Lung (tissue), 12 donors: ENCODE results near the gene PTPRT. TPM values are rescaled to one million over a fixed set of nuclear protein-coding genes. Genes with fewer than 3 reads are reported as not detected.

Experiments
- ATAC-seq: fragments of 200-7000 bp; cut with Tn5 transposase; one replicate; pipeline ENCODE4 v1.9.1; 2020; ENCODE audit warnings: moderate number of reproducible peaks; ENCODE audit not compliant: insufficient read depth, low FRiP score
- DNase-seq, 3 donors: peaks; one replicate each; pipeline ENCODE4 v3.0.0-alpha.2; 2013 to 2017
- H3K27ac ChIP-seq, 2 donors: one replicate each; pipeline ENCODE4 v1.5.1; 2013; ENCODE audit warnings: mild to moderate bottlenecking in 2 of 2, moderate library complexity in 2 of 2, control low read depth in 1 of 2, inconsistent platforms in 1 of 2, low read depth in 1 of 2, low read length in 1 of 2
- H3K27me3 ChIP-seq, 3 donors: one replicate each; pipeline ENCODE4 v1.5.1; 2013; ENCODE audit warnings: low read length in 2 of 3; ENCODE audit not compliant: control insufficient read depth in 3 of 3, insufficient read depth in 3 of 3
- H3K36me3 ChIP-seq, 4 donors: one replicate each; pipeline ENCODE4 v1.5.1; 2013; ENCODE audit warnings: low read length in 4 of 4, mild to moderate bottlenecking in 1 of 4, moderate library complexity in 1 of 4; ENCODE audit not compliant: control insufficient read depth in 4 of 4, insufficient read depth in 4 of 4
- H3K4me1 ChIP-seq, 5 donors: one replicate each; pipeline ENCODE4 v1.5.1; 2013; ENCODE audit warnings: low read length in 5 of 5, mild to moderate bottlenecking in 2 of 5, moderate library complexity in 1 of 5; ENCODE audit not compliant: control insufficient read depth in 5 of 5, insufficient read depth in 5 of 5
- H3K4me3 ChIP-seq: one replicate; pipeline ENCODE4 v1.5.1; 2013; ENCODE audit warnings: mild to moderate bottlenecking, control low read depth, moderate library complexity
- H3K9ac ChIP-seq, 2 donors: one replicate each; pipeline ENCODE4 v1.5.1; 2013; ENCODE audit warnings: low read length in 2 of 2, control low read depth in 1 of 2; ENCODE audit not compliant: insufficient read depth in 1 of 2
- H3K9me3 ChIP-seq, 4 donors: one replicate each; pipeline ENCODE4 v1.5.1; 2013; ENCODE audit warnings: low read length in 3 of 4, mild to moderate bottlenecking in 1 of 4, moderate library complexity in 1 of 4; ENCODE audit not compliant: control insufficient read depth in 4 of 4, insufficient read depth in 3 of 4
- WGBS, 2 donors: extraction: QIAGEN DNeasy Blood & Tissue Kit; methylation state at CpG; one replicate each; pipeline ENCODE4 v1.1.7; 2013; 5-methylcytosine and 5-hydroxymethylcytosine counted together
- polyA plus RNA-seq, 2 donors: library from polyadenylated mRNA; stranded (reverse); fragments of 200-250 nt; gene quantifications; one replicate each; pipeline ENCODE4 v1.2.1, GENCODE V29; 2013
- total RNA-seq, 2 donors: library from RNA; depleted of rRNA in 1 of 2; stranded (reverse); fragments of >200 nt in 1 of 2; gene quantifications; one replicate each; pipeline ENCODE4 v1.2.1, GENCODE V29; 2014 to 2021
- TF ChIP-seq, protein P1 (sequence below): IDR thresholded peaks from 2 replicates; pipeline ENCODE4 v1.5.1; 2012; ENCODE audit warnings: mild to moderate bottlenecking; ENCODE audit errors: control extremely low read depth, extremely low read depth
- donor health status: control.
- donor health status: control.
- donor health status: Bipolar disorder and iron deficiency.
- donor health status: healthy.
- donor health status: DM: yes; HTN: yes; CAD: no.

The PTPRT gene
- total and polyA plus RNA-seq, 4 donors = 0.37 to 13.8 (median 6.1) TPM

DNA sequence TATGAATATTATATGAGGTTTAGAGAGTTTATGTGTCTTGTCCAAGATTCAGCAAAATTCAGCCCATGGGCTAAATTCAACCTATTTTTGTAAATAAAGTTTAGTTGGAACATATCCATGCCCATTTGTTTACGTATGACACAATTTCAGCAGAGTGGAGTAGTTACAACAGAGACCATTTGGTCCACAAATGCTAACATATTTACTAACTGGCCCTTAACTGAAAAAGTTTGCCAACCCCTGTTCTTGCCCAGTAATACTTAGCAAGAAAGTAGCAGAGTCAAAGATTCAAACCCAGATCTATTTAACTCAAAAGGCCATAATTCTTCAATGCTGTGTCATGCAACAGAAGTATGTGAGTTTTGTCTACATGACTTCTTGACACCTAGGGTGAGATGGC is 561.0 kb downstream of the PTPRT start:
- H3K4me3 ChIP-seq = no peak overlapping the region
- ATAC-seq (no peak), DNase-seq (no peak)
- peaks cover 0 to 6% (median 2%) of the 10 kb centered on the region in 4 donors for H3K9me3 ChIP-seq
- no peak overlapping the region for H3K27ac ChIP-seq
- 31 to 81% methylated on average over 1 of the region's 1 CpG for WGBS, 2 donors
- no peaks in the 10 kb centered on the region for H3K36me3 ChIP-seq
- no peaks in the 10 kb centered on the region for H3K4me1 ChIP-seq
- H3K27me3 ChIP-seq = no peaks in the 10 kb centered on the region
- no peak overlapping the region for H3K9ac ChIP-seq
- TF ChIP-seq, protein P1, sequence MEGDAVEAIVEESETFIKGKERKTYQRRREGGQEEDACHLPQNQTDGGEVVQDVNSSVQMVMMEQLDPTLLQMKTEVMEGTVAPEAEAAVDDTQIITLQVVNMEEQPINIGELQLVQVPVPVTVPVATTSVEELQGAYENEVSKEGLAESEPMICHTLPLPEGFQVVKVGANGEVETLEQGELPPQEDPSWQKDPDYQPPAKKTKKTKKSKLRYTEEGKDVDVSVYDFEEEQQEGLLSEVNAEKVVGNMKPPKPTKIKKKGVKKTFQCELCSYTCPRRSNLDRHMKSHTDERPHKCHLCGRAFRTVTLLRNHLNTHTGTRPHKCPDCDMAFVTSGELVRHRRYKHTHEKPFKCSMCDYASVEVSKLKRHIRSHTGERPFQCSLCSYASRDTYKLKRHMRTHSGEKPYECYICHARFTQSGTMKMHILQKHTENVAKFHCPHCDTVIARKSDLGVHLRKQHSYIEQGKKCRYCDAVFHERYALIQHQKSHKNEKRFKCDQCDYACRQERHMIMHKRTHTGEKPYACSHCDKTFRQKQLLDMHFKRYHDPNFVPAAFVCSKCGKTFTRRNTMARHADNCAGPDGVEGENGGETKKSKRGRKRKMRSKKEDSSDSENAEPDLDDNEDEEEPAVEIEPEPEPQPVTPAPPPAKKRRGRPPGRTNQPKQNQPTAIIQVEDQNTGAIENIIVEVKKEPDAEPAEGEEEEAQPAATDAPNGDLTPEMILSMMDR = no peak

- TF ChIP-seq, protein P1 = no peak
- Histone ChIP-seq H3K9me3 (peaks cover 0 to 3% (median 0%) of the 10 kb centered on the region in 4 donors), H3K9ac (no peak overlapping the region), H3K27ac (no peak overlapping the region), H3K4me1 (no peaks in the 10 kb centered on the region), H3K27me3 (no peaks in the 10 kb centered on the region), H3K4me3 (no peak overlapping the region), H3K36me3 (no peaks in the 10 kb centered on the region)
- no peak for ATAC-seq
- peak; percentile 18 to 46 (median 37) for DNase-seq
- WGBS, 2 donors = 74 to 78% methylated on average over 3 of the region's 3 CpGs
Measured at GRCh38 chr20:42613076-42613475, 576.6 kb downstream of the PTPRT start.

GRCh38 chr20:42611889-42612837 is 577.5 kb downstream of the PTPRT start:
- H3K9ac ChIP-seq = no peak overlapping the region
- no peaks in the 10 kb centered on the region for H3K27me3 ChIP-seq
- WGBS, 2 donors = 65 to 69% methylated on average over 7 of the region's 7 CpGs
- DNase-seq (no peak), ATAC-seq (no peak)
- H3K27ac ChIP-seq = no peak overlapping the region
- no peaks in the 10 kb centered on the region for H3K36me3 ChIP-seq
- H3K9me3 ChIP-seq = peaks cover 0 to 3% (median 0%) of the 10 kb centered on the region in 4 donors
- no peaks in the 10 kb centered on the region for H3K4me1 ChIP-seq
- TF ChIP-seq, protein P1 = no peak
- H3K4me3 ChIP-seq = no peak overlapping the region
